Neuron (in vitro differentiated cells): ENCODE data around the gene DNAJB12.
"Not testable (repeated sequence)": the region's sequence is repeated elsewhere in the genome, so short reads cannot be mapped to it uniquely, and the experiment has no call there.

Source experiments
- H2AFZ ChIP-seq: one replicate; pipeline ENCODE4 v1.6.1; 2013; ENCODE audit warnings: low read depth, mild to moderate bottlenecking, inconsistent platforms, low read length, moderate library complexity
- H3K27me3 ChIP-seq: one replicate; pipeline ENCODE4 v1.6.1; 2013; ENCODE audit warnings: low read length; ENCODE audit not compliant: insufficient read depth
- H3K36me3 ChIP-seq: one replicate; pipeline ENCODE4 v1.6.1; 2013; ENCODE audit warnings: low read length; ENCODE audit not compliant: insufficient read depth
- H3K4me1 ChIP-seq: one replicate; pipeline ENCODE4 v1.6.1; 2013; ENCODE audit warnings: low read length; ENCODE audit not compliant: insufficient read depth
- H3K4me3 ChIP-seq: 2 replicates; pipeline ENCODE4 v1.5.1; 2013; ENCODE audit warnings: mild to moderate bottlenecking, low read length, moderate library complexity
- H3K9me3 ChIP-seq: one replicate; pipeline ENCODE4 v1.6.1; 2013; ENCODE audit warnings: low read length

Gene DNAJB12

GRCh38 chr10:72297805-72298591, 56.7 kb downstream of the DNAJB12 start:
- peaks cover 15% of the 10 kb centered on the region for H3K4me1 ChIP-seq
- no peaks in the 10 kb centered on the region for H3K9me3 ChIP-seq
- no peak overlapping the region for H2AFZ ChIP-seq
- H3K36me3 ChIP-seq = no peaks in the 10 kb centered on the region
- peak overlapping the region; percentile 36 for H3K4me3 ChIP-seq
- no peaks in the 10 kb centered on the region for H3K27me3 ChIP-seq

DNA sequence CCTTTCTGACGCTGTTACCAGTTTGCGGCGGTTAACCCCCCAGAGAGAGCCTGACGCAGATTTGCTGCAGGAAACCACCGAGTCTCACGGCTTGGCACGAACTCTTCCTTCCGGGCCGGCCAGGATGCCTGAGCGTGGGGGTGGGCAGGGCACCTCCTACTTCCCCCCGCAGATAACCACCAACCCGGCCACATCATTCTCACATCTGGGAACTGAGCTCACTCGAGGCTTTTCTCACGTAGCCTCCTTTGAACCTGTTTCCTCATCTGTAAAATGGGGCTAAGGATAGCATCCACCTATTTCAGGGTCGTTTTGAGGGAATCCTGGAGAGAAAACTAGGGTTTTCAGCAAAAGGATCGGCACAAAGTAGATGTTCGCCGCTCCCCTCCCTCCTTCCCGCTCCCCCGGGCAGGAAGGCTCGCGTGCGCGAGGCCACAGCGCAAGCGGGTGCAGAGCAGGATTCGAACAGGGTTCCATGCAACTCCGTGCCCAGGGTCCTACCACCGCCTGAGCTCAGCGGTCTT, 57.4 kb downstream of the DNAJB12 start:
- Histone ChIP-seq H3K27me3 (no peaks in the 10 kb centered on the region), H2AFZ (no peak overlapping the region), H3K36me3 (no peaks in the 10 kb centered on the region), H3K9me3 (no peaks in the 10 kb centered on the region), H3K4me1 (peaks cover 15% of the 10 kb centered on the region), H3K4me3 (peak overlapping the region; percentile 36)

DNA sequence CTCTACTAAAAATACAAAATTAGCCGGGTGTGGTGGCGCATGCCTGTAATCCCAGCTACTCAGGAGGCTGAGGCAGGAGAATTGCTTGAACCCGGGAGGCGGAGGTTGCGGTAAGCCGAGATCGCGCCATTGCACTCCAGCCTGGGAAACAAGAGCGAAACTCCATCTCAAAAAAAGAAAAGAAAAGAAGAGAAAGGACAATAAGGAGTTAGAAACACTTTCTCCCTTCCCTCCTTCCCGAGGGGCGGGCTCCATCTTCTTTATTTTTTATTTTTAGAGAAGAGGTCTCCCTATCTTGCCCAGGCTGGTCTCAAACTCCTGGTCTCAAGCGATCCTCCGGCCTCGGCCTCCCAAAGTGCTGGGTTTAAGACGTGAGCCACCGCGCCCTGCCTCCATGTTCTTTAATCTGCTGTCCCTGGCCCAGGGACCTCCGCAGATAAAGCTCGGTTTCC, 57.9 kb downstream of the DNAJB12 start:
- H2AFZ ChIP-seq, H3K4me3 ChIP-seq, H3K27me3 ChIP-seq, H3K9me3 ChIP-seq, H3K36me3 ChIP-seq: not testable (repeated sequence)
- peaks cover 15% of the 10 kb centered on the region for H3K4me1 ChIP-seq

DNA sequence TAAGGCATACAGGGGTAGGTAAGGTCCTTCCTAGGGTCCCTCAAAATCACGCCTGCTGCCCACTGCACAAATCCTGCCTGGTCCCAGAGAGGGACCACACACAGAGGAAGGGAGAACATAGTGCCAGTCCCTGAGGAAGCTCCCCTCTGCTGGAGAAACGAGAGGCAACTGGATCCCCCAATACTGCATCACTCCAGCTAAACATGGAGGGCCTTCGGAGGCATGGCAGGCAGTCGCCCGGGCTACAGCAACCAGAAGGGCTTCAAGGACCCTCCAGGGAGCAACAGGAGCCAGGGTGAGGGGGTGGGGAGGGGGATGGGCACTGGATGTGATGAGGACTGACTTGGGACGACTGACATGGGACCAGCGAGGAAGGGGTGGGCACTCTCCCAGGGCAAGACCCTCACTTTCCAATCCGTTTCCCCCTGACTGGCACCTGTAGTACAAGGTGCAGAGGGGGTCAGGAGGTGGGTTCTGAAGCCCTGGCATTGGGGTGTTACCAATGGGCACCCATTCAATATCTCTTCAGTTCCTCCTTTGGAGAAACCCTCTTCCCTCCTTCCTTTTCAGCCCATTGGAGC, 59.3 kb downstream of the DNAJB12 start:
- Histone ChIP-seq H3K4me3 (no peak overlapping the region), H2AFZ (no peak overlapping the region), H3K4me1 (peaks cover 15% of the 10 kb centered on the region), H3K9me3 (no peaks in the 10 kb centered on the region), H3K27me3 (no peaks in the 10 kb centered on the region), H3K36me3 (no peaks in the 10 kb centered on the region)

GRCh38 chr10:72292223-72292691, 62.5 kb downstream of the DNAJB12 start:
- no peak overlapping the region for H2AFZ ChIP-seq
- no peak overlapping the region for H3K4me3 ChIP-seq
- H3K9me3 ChIP-seq = no peaks in the 10 kb centered on the region
- H3K4me1 ChIP-seq = peaks cover 3% of the 10 kb centered on the region
- H3K36me3 ChIP-seq = no peaks in the 10 kb centered on the region
- no peaks in the 10 kb centered on the region for H3K27me3 ChIP-seq

- peaks cover 4% of the 10 kb centered on the region for H3K4me1 ChIP-seq
- H3K4me3 ChIP-seq = no peak overlapping the region
- H2AFZ ChIP-seq = no peak overlapping the region
- no peaks in the 10 kb centered on the region for H3K36me3 ChIP-seq
- no peaks in the 10 kb centered on the region for H3K9me3 ChIP-seq
- no peaks in the 10 kb centered on the region for H3K27me3 ChIP-seq
These were observed 63.6 kb downstream of the DNAJB12 start for GRCh38 chr10:72291019-72291532.

GRCh38 chr10:72285972-72286521, 68.7 kb downstream of the DNAJB12 start:
- H3K4me1 ChIP-seq = peaks cover 4% of the 10 kb centered on the region
- H2AFZ ChIP-seq = no peak overlapping the region
- no peaks in the 10 kb centered on the region for H3K36me3 ChIP-seq
- H3K27me3 ChIP-seq = no peaks in the 10 kb centered on the region
- H3K4me3 ChIP-seq = no peak overlapping the region
- H3K9me3 ChIP-seq = no peaks in the 10 kb centered on the region

- H3K4me3 ChIP-seq = no peak overlapping the region
- H3K9me3 ChIP-seq = no peaks in the 10 kb centered on the region
- peaks cover 8% of the 10 kb centered on the region for H3K4me1 ChIP-seq
- no peak overlapping the region for H2AFZ ChIP-seq
- H3K27me3 ChIP-seq = no peaks in the 10 kb centered on the region
- no peaks in the 10 kb centered on the region for H3K36me3 ChIP-seq
These were observed 71.6 kb downstream of the DNAJB12 start for GRCh38 chr10:72283131-72283530.
